ENCODE measurements around the gene MAPK7. TPM values are rescaled to one million over a fixed set of nuclear protein-coding genes. Genes with fewer than 3 reads are reported as not detected.

Gene MAPK7
- total RNA-seq, 1 experiment from 2014 or later = 5.6 TPM

DNA sequence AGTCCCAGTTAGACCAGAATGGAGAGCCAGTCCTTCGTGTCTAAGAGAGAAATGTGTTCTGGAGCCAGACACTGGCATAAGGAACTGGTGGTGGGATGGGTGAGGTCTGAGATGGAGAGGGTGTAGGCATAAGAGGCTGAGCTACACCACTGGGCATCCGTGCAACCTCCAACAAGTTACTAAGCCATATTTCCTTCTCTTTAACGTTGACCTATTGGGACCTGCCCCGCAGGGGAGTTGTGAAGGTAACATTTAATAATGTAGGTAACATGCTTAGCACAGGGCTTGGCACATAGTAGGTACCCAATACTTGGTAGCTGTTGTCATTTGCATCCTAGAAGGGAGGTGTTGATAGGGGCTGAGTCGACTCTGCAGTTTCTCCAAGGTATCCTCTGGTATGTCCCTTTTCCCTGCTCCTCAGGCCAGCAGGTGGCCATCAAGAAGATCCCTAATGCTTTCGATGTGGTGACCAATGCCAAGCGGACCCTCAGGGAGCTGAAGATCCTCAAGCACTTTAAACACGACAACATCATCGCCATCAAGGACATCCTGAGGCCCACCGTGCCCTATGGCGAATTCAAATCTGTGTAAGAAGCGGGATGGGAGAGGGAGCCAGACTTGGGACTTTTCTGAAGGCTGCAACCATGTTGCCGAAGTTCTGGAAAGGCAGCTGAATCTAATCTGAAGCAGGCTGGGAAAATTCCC, 1.2 kb downstream of the MAPK7 start:
- DNase-seq (ENCODE audit: low spot score) = no peak

GRCh38 chr17:19380481-19381301, 2.4 kb downstream of the MAPK7 start:
- no peak for DNase-seq (ENCODE audit: low spot score)

DNA sequence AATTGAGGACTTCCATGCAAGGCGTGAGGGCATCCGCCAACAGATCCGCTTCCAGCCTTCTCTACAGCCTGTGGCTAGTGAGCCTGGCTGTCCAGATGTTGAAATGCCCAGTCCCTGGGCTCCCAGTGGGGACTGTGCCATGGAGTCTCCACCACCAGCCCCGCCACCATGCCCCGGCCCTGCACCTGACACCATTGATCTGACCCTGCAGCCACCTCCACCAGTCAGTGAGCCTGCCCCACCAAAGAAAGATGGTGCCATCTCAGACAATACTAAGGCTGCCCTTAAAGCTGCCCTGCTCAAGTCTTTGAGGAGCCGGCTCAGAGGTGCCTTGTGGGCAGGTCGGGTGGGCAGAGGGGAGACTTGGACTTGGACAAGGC, 3.1 kb downstream of the MAPK7 start:
- no peak for DNase-seq (ENCODE audit: low spot score)

- DNase-seq (ENCODE audit: low spot score) = no peak
These were observed 3.6 kb downstream of the MAPK7 start for GRCh38 chr17:19381741-19382444.

DNA sequence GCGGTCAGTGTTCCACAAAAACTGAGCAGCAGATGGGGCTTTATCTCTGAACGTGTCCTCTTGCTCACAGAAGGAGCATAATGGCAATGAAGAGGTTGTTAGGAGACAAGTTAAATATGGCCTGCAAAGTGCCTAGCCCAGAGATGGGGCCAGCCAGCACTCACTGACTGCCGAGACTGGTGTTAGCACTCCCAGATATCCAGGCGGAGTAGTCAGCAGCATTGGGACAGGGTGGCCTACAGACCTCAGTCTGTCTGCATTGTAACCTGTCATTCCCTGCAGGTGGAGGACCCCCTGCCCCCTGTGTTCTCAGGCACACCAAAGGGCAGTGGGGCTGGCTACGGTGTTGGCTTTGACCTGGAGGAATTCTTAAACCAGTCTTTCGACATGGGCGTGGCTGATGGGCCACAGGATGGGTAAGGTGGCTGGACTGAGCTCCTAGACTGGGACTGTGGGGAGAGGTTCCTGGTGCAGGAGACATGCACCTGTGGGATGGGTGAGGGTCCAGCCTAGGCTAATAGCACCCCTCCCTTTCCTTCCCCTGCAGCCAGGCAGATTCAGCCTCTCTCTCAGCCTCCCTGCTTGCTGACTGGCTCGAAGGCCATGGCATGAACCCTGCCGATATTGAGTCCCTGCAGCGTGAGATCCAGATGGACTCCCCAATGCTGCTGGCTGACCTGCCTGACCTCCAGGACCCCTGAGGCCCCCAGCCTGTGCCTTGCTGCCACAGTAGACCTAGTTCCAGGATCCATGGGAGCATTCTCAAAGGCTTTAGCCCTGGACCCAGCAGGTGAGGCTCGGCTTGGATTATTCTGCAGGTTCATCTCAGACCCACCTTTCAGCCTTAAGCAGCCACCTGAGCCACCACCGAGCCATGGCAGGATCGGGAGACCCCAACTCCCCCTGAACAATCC, 4.5 kb downstream of the MAPK7 start:
- DNase-seq (ENCODE audit: low spot score) = no peak

DNA sequence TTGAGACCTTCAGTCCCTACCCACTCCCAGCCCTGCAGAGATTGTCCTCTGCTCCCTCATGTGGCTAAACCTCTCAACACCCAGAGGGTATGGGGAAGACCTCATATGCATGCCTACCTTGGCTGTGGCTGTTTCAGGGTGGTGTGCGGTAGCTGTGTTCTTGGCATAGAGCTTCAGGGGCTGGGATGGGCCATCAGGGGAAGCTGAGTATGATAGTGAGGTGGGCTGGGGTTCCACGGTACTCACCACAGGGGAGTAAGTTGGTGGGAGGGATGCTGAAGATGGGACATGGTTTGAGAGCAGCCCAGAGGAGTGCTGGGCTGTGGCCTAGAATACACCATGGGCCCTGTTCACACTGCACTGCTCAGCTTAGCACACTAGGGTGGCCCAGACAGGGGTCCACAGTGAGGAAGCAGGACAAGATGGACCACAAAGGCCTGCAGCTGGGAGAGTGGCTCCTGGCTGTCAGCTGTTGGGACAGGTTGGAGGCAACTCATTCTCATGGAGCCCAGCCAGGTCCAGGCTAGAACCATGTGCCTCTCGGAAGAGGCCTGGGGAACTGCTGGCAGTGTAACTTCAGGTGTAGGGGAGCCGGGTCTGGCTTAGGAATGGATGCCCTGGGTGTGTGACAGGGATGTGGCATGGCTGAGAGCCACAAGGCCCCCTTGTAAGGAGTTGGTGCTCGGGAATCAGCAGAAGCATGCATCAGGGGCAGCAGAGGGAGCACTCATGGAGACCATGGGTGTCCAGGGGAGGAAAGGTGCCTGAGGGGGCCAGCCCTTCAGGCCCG, 5.6 kb downstream of the MAPK7 start:
- no peak for DNase-seq (ENCODE audit: low spot score)

DNA sequence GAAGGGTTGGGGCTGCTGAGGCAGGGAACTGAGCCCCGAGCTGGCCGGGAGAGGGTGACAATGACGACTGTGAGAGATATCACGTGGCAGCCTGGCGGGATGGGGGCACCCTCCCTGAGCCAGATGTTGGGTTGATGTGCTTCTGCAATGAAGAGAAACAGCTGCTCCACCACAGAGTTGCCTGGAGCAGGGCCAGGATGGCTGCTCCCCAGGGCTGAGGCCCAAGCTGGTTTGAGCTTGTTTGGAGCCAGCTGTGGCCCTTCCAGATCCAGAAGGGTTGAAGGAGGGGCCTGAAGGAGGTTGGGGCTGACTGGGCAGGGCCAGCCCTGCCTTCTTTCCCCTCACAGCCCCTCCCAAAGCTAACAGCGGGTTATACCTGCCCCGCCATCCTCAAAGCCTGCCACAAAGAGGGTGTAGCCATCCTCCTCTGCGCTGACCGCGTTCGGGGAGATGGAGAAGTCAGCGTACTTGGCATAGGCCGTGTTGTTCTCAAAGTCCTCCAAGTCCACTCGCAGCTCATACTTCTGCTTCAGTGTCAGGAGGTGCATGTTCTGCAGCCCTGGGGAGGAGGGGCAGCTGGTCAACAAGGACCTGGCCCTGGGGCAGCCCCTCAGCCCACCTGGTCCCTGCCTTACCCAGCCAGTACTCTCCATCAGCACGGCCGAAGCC, 6.6 kb downstream of the MAPK7 start:
- peak; percentile 69 for DNase-seq (ENCODE audit: low spot score)

GRCh38 chr17:19385521-19385983, 7.3 kb downstream of the MAPK7 start:
- DNase-seq (ENCODE audit: low spot score) = no peak

DNA sequence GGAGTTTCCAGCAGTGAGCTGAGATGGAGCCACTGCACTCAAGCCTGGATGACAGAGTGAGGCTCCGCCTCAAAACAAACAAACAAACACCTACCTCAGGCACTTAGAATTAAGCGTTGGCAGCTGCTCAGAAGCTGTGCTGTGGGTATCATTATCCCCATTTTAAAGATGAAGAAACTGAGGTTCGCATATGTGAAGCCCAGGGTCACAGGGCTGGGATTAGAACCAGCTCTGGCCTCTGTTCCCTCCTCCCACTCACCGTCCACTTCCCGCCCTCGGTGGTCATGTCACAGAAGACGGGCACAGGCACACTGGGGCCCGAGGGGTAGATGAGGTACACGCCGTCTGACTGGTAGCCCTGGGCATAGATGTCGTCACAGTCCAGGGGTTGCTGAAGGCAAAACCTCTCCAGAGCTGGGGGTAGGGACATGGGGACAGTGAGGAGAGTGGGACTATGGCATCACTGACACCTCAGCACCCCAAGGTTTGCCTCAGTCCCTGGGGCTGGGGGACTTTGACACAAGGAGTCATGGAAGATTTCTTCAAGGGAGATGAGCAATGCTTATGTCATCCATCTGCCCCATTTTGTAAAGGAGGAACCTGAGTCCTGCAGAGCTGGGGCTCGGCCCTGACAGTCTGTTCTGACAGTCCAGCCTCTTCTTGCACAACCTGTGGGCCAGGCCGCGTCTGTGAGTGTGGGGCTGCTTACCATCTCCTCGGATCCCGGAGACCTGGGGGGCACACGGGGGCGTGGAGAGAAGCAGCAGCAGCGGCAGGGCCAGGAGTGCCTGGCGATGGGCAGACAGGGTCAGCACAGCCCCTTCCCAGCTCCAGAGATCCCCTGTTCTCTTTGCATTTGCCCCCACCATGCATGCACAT, 8.0 kb downstream of the MAPK7 start:
- no peak for DNase-seq (ENCODE audit: low spot score)

- DNase-seq (ENCODE audit: low spot score) = no peak
These were observed 8.9 kb downstream of the MAPK7 start, which contains the start of gene MFAP4 for GRCh38 chr17:19386974-19387920. MFAP4 (minus strand) TSS chr17:19387190; CDS start chr17:19387155, 35 bp downstream.

DNA sequence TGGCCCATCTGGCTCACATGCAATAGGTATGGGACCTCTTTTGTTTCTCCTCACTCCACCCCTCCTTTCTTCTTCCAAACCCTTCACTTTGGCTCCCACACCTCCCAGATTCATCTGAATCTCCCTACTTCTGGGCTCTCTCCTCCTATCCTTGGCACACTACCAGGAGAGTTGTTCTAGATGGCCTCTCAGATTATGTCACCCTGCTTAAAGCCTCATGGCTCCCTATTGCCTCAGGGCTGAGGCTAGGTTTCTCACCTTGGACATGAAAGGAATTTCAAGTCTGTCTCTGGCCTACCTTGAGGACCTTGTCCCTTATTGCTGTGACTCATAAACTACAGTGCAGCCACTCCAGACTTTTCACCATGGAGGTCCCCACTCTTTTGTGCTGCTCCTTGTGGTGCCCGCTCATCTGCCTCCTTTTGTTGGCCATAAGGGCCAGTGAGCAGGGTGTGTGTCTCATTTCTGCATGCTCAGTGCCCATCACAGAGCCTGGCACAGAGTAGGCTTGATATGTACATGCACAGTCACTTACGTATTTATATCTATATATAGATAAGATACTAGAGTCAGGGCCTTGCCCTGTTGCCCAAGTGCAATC, 9.7 kb downstream of the MAPK7 start:
- peak; percentile 4 for DNase-seq (ENCODE audit: low spot score)

GRCh38 chr17:19388791-19389785, 10.8 kb downstream of the MAPK7 start:
- DNase-seq (ENCODE audit: low spot score) = no peak

DNA sequence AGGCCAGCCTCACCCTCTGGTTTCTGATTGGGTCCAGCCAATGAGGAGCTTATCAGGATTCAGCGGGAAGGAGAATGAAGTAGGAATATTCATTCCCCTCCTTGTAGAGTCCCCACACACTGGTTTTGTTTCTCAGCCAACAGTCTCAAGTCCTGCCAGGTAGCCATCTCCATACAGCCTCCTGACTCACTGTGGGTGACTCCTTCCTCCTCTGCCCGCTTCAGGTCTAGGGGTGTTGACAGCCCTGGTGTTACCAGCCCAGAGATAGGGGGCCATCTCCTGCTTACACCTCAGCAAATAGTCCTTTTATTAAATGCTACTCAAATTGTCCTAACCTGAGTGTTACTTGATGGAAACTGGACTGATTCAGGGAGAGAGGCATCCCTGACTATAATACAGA, 12.7 kb downstream of the MAPK7 start:
- no peak for DNase-seq (ENCODE audit: low spot score)

GRCh38 chr17:19391432-19391831, 13.1 kb downstream of the MAPK7 start:
- no peak for DNase-seq (ENCODE audit: low spot score)

DNA sequence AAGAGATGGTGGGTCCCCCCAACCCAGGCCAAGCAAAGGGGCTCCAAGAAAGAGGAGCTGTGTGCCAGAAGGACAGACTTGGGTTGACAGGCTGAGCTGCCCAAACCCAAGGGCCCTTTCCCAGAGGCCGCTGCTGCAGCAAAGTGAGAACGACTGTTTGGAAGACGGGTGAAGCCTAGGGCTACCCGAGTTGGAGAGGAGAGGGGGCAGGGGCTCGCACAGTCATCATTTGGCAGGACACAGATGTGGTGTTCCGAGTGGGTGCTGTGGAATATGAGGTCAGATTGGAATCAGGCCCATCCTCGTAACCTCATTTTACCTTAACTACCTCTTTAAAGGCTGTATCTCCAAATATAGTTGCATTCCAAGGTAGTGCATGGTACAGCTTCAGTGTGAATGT, 14.0 kb downstream of the MAPK7 start:
- DNase-seq (ENCODE audit: low spot score) = no peak

DNA sequence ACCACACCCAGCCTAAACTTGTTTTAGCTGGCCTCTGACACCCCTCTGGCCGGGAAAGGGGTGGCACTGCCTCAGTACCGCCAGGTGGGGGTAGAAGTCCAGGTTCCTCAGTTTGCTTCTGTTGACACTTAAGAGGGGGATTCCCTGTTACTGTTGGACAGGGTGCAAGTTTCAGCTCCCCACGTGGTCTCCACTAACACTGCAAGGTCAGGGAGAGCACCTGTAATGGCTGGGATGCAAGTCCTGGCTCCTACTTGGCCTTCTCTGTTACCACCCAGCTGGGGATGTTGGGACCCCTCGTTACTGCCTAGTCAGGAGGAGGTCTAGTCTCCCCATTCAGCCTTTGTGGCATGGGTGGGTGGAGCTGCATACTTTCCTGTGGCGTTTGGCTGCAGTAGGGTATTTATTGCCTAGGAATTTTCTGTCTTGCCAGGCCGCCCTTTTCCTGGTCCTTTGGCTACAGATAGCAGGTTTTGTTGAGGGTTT, 19.3 kb downstream of the MAPK7 start:
- DNase-seq (ENCODE audit: low spot score) = peak; percentile 67

All from HT-29 (cell line).